Gastroesophageal sphincter (tissue), 3 donors: ENCODE measurements around the gene FBXW10.
"Not testable (repeated sequence)": the region's sequence is repeated elsewhere in the genome, so short reads cannot be mapped to it uniquely, and the experiment has no call there.

Source experiments
- POLR2A ChIP-seq, 2 donors: fragments of 450-650 bp; IDR thresholded peaks; one replicate each; pipeline ENCODE4 v1.6.1; 2017; ENCODE audit warnings: antibody characterized with exemption in 2 of 2, mild to moderate bottlenecking in 2 of 2, moderate library complexity in 1 of 2
- POLR2AphosphoS5 ChIP-seq: sonication (generic); formaldehyde crosslinking; IDR thresholded peaks from one replicate; pipeline ENCODE4 v1.6.1; 2017; ENCODE audit warnings: antibody characterized with exemption
- TF ChIP-seq, protein P1 (sequence below), 4 experiments: fragments of 200-600 bp in 2 of 4; fragments of 450-650 bp in 2 of 4; sonication (generic) in 1 of 4; IDR thresholded peaks; one replicate each; pipeline ENCODE4 v1.5.1; 2017 to 2019; ENCODE audit warnings: antibody characterized with exemption in 4 of 4, mild to moderate bottlenecking in 2 of 4, moderate library complexity in 2 of 4

DNA sequence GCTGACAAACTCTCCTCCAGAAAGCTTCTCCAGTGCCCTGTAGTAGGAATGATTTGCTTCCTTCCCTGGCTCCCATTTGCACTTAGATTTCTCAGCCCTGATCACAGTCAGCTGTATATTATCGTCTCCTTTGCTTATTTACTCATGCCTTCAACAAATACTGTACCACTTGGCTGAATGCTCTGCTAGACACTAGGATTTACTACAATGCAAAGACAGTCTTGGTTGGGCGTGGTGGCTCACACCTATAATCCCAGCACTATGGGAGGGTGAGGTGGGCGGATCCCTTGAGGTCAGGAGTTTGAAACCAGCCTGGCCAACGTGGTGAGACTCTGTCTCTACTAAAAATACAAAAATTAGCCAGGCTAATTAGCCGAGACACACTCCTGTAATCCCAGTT lies 43.0 kb downstream of the FBXW10 start:
- TF ChIP-seq, protein P1, sequence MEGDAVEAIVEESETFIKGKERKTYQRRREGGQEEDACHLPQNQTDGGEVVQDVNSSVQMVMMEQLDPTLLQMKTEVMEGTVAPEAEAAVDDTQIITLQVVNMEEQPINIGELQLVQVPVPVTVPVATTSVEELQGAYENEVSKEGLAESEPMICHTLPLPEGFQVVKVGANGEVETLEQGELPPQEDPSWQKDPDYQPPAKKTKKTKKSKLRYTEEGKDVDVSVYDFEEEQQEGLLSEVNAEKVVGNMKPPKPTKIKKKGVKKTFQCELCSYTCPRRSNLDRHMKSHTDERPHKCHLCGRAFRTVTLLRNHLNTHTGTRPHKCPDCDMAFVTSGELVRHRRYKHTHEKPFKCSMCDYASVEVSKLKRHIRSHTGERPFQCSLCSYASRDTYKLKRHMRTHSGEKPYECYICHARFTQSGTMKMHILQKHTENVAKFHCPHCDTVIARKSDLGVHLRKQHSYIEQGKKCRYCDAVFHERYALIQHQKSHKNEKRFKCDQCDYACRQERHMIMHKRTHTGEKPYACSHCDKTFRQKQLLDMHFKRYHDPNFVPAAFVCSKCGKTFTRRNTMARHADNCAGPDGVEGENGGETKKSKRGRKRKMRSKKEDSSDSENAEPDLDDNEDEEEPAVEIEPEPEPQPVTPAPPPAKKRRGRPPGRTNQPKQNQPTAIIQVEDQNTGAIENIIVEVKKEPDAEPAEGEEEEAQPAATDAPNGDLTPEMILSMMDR (IDR thresholded peaks at IDR 0.05): not testable (repeated sequence)
- not testable (repeated sequence) for TF ChIP-seq POLR2A (IDR thresholded peaks at IDR 0.05); POLR2AphosphoS5
